ENCODE measurements around the gene ANGPTL5. TPM values are rescaled to one million over a fixed set of nuclear protein-coding genes. Genes with fewer than 3 reads are reported as not detected.
A peak's percentile ranks its signal among the peaks of the same experiment; 100 is the strongest.
"Not testable (repeated sequence)": the region's sequence is repeated elsewhere in the genome, so short reads cannot be mapped to it uniquely, and the experiment has no call there.

Gene ANGPTL5
- not detected in 2 replicates for total RNA-seq (2014; rRNA removed; shearing (Covaris generic))
- polyA plus RNA-seq (2015; cell fraction: cytosol; rRNA removed), result not detected in 2 replicates
- not detected in 2 replicates for polyA plus RNA-seq (2015; cell fraction: nucleus; rRNA removed)

- DNase-seq (ENCODE audit: low read depth), result no peak
These were observed at the start of gene ANGPTL5 for GRCh38 chr11:101916422-101916821. TSS of gene ANGPTL5 (minus strand) at chr11:101916522. CDS start at chr11:101907909, 8,613 bp downstream.

GRCh38 chr11:101964200-101964599 lies 47.9 kb upstream of the ANGPTL5 start:
- DNase-seq (ENCODE audit: low read depth), result not testable (repeated sequence)

GRCh38 chr11:101960231-101960630 lies 43.9 kb upstream of the ANGPTL5 start:
- DNase-seq (ENCODE audit: low read depth), result no peak

GRCh38 chr11:101955701-101956100 lies 39.4 kb upstream of the ANGPTL5 start:
- DNase-seq (ENCODE audit: low read depth), result no peak

GRCh38 chr11:101955278-101955677 lies 39.0 kb upstream of the ANGPTL5 start:
- DNase-seq (ENCODE audit: low read depth), result no peak

GRCh38 chr11:101949680-101950220 lies 33.4 kb upstream of the ANGPTL5 start:
- DNase-seq (ENCODE audit: low read depth), result no peak

- no peak for DNase-seq (ENCODE audit: low read depth)
These were observed 29.1 kb upstream of the ANGPTL5 start for GRCh38 chr11:101945448-101945847.

- no peak for DNase-seq (ENCODE audit: low read depth)
These were observed 28.6 kb upstream of the ANGPTL5 start for GRCh38 chr11:101944923-101945322.

GRCh38 chr11:101940901-101941520 lies 24.7 kb upstream of the ANGPTL5 start:
- DNase-seq (ENCODE audit: low read depth), result no peak

- DNase-seq (ENCODE audit: low read depth), result no peak
These were observed 15.4 kb upstream of the ANGPTL5 start for GRCh38 chr11:101931692-101932091.

GRCh38 chr11:101929294-101929915 lies 13.1 kb upstream of the ANGPTL5 start:
- no peak for DNase-seq (ENCODE audit: low read depth)

- DNase-seq (ENCODE audit: low read depth), result no peak
These were observed 7.2 kb upstream of the ANGPTL5 start for GRCh38 chr11:101923554-101923953.

- DNase-seq (ENCODE audit: low read depth), result no peak
These were observed 4.7 kb upstream of the ANGPTL5 start for GRCh38 chr11:101920992-101921391.

- DNase-seq (ENCODE audit: low read depth), result no peak
These were observed 904 bp upstream of the ANGPTL5 start for GRCh38 chr11:101917226-101917625.

GRCh38 chr11:101915791-101916291 lies 481 bp downstream of the ANGPTL5 start:
- peak; percentile 54 for DNase-seq (ENCODE audit: low read depth)

- DNase-seq (ENCODE audit: low read depth), result peak; percentile 96
These were observed 1.4 kb downstream of the ANGPTL5 start, which contains the start of gene CEP126 for GRCh38 chr11:101914738-101915426. TSS of gene CEP126 (plus strand) at chr11:101915010. CDS start at chr11:101915285, 275 bp downstream.

- DNase-seq (ENCODE audit: low read depth), result no peak
These were observed 2.0 kb downstream of the ANGPTL5 start for GRCh38 chr11:101914341-101914737.

- DNase-seq (ENCODE audit: low read depth), result no peak
These were observed 2.7 kb downstream of the ANGPTL5 start for GRCh38 chr11:101913656-101914055.

GRCh38 chr11:101912823-101913284 lies 3.5 kb downstream of the ANGPTL5 start:
- no peak for DNase-seq (ENCODE audit: low read depth)

GRCh38 chr11:101909087-101909486 lies 7.2 kb downstream of the ANGPTL5 start:
- no peak for DNase-seq (ENCODE audit: low read depth)

- DNase-seq (ENCODE audit: low read depth), result no peak
These were observed 8.5 kb downstream of the ANGPTL5 start for GRCh38 chr11:101907815-101908214.

- DNase-seq (ENCODE audit: low read depth), result no peak
These were observed 21.8 kb downstream of the ANGPTL5 start for GRCh38 chr11:101894505-101894904.

All from HT1080 (cell line).